ENCODE results near the gene VEZT.
"Not testable (repeated sequence)": the region's sequence is repeated elsewhere in the genome, so short reads cannot be mapped to it uniquely, and the experiment has no call there.

VEZT gene

DNA sequence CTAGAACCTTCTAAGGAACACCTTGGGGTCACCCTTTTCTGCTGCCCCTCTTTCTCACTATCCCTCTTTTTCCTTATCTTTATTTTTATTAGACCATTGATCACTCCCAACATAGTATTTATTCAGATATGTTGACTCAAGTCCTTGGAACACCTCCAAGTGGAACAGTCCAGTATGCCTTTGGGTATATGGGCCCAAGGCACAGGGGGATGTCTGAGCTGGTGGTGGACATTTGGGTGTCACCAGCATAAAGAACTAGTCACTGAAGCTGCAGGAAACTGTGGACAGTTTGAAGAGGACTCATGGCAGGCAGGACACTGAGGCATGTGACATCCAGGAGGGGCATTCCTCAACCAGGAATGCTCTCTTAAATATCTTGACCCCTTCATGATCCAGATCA is 105.6 kb downstream of the VEZT start:
- no peaks in the 10 kb centered on the region for H3K9me3 ChIP-seq (ENCODE audit: insufficient read depth, low read depth, low read length)
- H3K27ac ChIP-seq (ENCODE audit: low read depth, low read length): no peak overlapping the region
- DNase-seq: no peak
- no peak overlapping the region for H2AFZ ChIP-seq (ENCODE audit: insufficient read depth, low read length, poor library complexity)
- no peaks in the 10 kb centered on the region for H3K36me3 ChIP-seq (ENCODE audit: control insufficient read depth in 1 of 2, insufficient read depth in 2 of 2, low read length in 2 of 2)
- no peak overlapping the region for H4K12ac ChIP-seq (ENCODE audit: low read depth, low read length)
- H3K79me2 ChIP-seq (ENCODE audit: control insufficient read depth, insufficient read depth, low read length, poor library complexity): no peaks in the 10 kb centered on the region
- no peak overlapping the region for H3K23ac ChIP-seq (ENCODE audit: low read length)
- no peak overlapping the region for H3K4me3 ChIP-seq (ENCODE audit: low read depth, low read length)
- no peak overlapping the region for H4K91ac ChIP-seq (ENCODE audit: low read depth, low read length)
- no peak overlapping the region for H4K8ac ChIP-seq (ENCODE audit: low read depth, low read length)
- no peak overlapping the region for H3K14ac ChIP-seq (ENCODE audit: low read length)
- no peaks in the 10 kb centered on the region for H3K27me3 ChIP-seq (ENCODE audit: insufficient read depth, low read length)
- no peak overlapping the region for H2BK5ac ChIP-seq (ENCODE audit: low read depth, low read length, poor library complexity)
- H2AK5ac ChIP-seq (ENCODE audit: low read length): no peak overlapping the region
- no peak overlapping the region for H3K4me2 ChIP-seq (ENCODE audit: low read length)
- H3K4ac ChIP-seq (ENCODE audit: low read depth, low read length): no peak overlapping the region
- no peak overlapping the region for H3K9ac ChIP-seq (ENCODE audit: low read length)
- H3K79me1 ChIP-seq (ENCODE audit: low read length): no peaks in the 10 kb centered on the region
- no peaks in the 10 kb centered on the region for H3K4me1 ChIP-seq (ENCODE audit: control insufficient read depth in 1 of 2, insufficient read depth in 2 of 2, low read length in 2 of 2)
- H2BK120ac ChIP-seq (ENCODE audit: insufficient read depth, low read length, poor library complexity): no peak overlapping the region
- H3K18ac ChIP-seq (ENCODE audit: low read length): no peak overlapping the region
- H2BK12ac ChIP-seq (ENCODE audit: low read length): no peak overlapping the region

DNA sequence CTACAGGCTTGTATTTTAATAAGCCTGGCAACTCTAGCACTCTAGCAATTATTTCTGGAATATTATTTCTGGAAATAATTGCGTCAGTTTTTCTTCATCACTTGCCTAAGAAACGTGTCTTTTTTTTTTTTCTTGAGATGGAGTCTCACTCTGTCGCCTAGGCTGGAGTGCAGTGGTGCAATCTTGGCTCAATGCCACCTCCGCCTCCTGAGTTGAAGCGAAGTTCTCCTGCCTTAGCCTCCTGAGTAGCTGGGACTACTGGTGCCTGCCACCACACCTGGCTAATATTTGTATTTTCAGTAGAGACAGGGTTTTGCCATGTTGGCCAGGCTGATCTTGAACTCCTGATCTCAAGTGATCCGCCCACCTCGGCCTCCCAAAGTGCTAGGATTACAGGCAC is 106.6 kb downstream of the VEZT start:
- not testable (repeated sequence) for H3K14ac ChIP-seq (ENCODE audit: low read length); H3K4me1 ChIP-seq (ENCODE audit: control insufficient read depth in 1 of 2, insufficient read depth in 2 of 2, low read length in 2 of 2); H4K91ac ChIP-seq (ENCODE audit: low read depth, low read length); H3K36me3 ChIP-seq (ENCODE audit: control insufficient read depth in 1 of 2, insufficient read depth in 2 of 2, low read length in 2 of 2); H4K12ac ChIP-seq (ENCODE audit: low read depth, low read length); H3K79me2 ChIP-seq (ENCODE audit: control insufficient read depth, insufficient read depth, low read length, poor library complexity); H3K27me3 ChIP-seq (ENCODE audit: insufficient read depth, low read length); H2AK5ac ChIP-seq (ENCODE audit: low read length); H3K18ac ChIP-seq (ENCODE audit: low read length); H3K23ac ChIP-seq (ENCODE audit: low read length); H2BK120ac ChIP-seq (ENCODE audit: insufficient read depth, low read length, poor library complexity); H3K9ac ChIP-seq (ENCODE audit: low read length); H3K4me2 ChIP-seq (ENCODE audit: low read length); H2AFZ ChIP-seq (ENCODE audit: insufficient read depth, low read length, poor library complexity); H3K79me1 ChIP-seq (ENCODE audit: low read length); H3K9me3 ChIP-seq (ENCODE audit: insufficient read depth, low read depth, low read length); H2BK5ac ChIP-seq (ENCODE audit: low read depth, low read length, poor library complexity); DNase-seq; H3K4me3 ChIP-seq (ENCODE audit: low read depth, low read length); H3K4ac ChIP-seq (ENCODE audit: low read depth, low read length); H3K27ac ChIP-seq (ENCODE audit: low read depth, low read length); H2BK12ac ChIP-seq (ENCODE audit: low read length); H4K8ac ChIP-seq (ENCODE audit: low read depth, low read length)
- no CpG with 5 or more reads among the region's 7 CpGs for WGBS (ENCODE audit: extremely low coverage, insufficient coverage, insufficient read length)

DNA sequence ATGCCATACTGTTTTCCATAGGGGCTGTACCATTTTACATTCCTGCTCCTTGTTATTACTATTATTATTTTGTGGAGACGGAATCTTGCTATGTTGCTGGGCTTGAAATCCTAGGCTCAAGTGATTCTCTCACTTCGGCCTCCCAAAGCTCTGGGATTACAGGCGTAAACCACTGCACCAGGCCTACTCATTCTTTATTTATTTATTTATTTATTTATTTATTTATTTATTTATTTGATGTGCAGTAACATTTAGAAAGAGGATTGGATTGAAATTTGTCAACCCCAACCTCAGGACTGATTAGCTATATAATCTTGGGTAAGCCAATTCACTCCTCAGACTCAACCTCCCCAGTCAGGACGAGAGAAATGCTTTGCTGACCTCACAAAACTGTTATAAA is 107.9 kb downstream of the VEZT start:
- Histone ChIP-seq H3K4me1 (ENCODE audit: control insufficient read depth in 1 of 2, insufficient read depth in 2 of 2, low read length in 2 of 2) (no peaks in the 10 kb centered on the region), H3K9me3 (ENCODE audit: insufficient read depth, low read depth, low read length) (no peaks in the 10 kb centered on the region), H2AK5ac (ENCODE audit: low read length) (no peak overlapping the region), H3K4me3 (ENCODE audit: low read depth, low read length) (no peak overlapping the region), H2AFZ (ENCODE audit: insufficient read depth, low read length, poor library complexity) (no peak overlapping the region), H3K4me2 (ENCODE audit: low read length) (no peak overlapping the region), H3K36me3 (ENCODE audit: control insufficient read depth in 1 of 2, insufficient read depth in 2 of 2, low read length in 2 of 2) (no peaks in the 10 kb centered on the region), H4K8ac (ENCODE audit: low read depth, low read length) (no peak overlapping the region), H2BK120ac (ENCODE audit: insufficient read depth, low read length, poor library complexity) (no peak overlapping the region), H3K27ac (ENCODE audit: low read depth, low read length) (no peak overlapping the region), H3K79me2 (ENCODE audit: control insufficient read depth, insufficient read depth, low read length, poor library complexity) (no peaks in the 10 kb centered on the region), H3K4ac (ENCODE audit: low read depth, low read length) (no peak overlapping the region), H4K91ac (ENCODE audit: low read depth, low read length) (no peak overlapping the region), H3K79me1 (ENCODE audit: low read length) (no peaks in the 10 kb centered on the region), H2BK5ac (ENCODE audit: low read depth, low read length, poor library complexity) (no peak overlapping the region), H2BK12ac (ENCODE audit: low read length) (no peak overlapping the region), H3K23ac (ENCODE audit: low read length) (no peak overlapping the region), H3K27me3 (ENCODE audit: insufficient read depth, low read length) (no peaks in the 10 kb centered on the region), H3K14ac (ENCODE audit: low read length) (no peak overlapping the region), H3K9ac (ENCODE audit: low read length) (no peak overlapping the region), H3K18ac (ENCODE audit: low read length) (no peak overlapping the region), H4K12ac (ENCODE audit: low read depth, low read length) (no peak overlapping the region)
- no peak for DNase-seq
- no CpG with 5 or more reads among the region's 4 CpGs for WGBS (ENCODE audit: extremely low coverage, insufficient coverage, insufficient read length)

DNA sequence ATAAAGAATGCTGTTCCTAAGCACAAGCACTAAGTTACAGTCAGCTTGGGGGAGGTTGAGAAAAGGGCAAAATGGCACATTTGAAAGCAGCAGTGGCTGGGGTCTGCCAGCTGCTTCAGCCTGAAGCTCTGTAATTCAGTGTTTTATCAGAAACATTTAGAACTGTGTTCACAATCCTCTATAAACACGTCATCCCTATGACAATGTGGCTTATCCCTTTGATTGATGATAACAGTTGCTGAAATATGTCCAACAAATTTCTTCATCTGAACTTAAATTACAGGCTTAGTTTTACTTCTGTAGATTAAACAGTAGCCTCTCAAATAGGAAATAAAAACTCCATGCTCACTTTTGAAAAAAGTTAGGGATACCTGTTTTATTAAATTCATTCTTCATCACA is 108.8 kb downstream of the VEZT start:
- no peak overlapping the region for H2BK12ac ChIP-seq (ENCODE audit: low read length)
- H3K36me3 ChIP-seq (ENCODE audit: control insufficient read depth in 1 of 2, insufficient read depth in 2 of 2, low read length in 2 of 2): no peaks in the 10 kb centered on the region
- no peak overlapping the region for H3K4me2 ChIP-seq (ENCODE audit: low read length)
- no peak overlapping the region for H3K4ac ChIP-seq (ENCODE audit: low read depth, low read length)
- no peaks in the 10 kb centered on the region for H3K9me3 ChIP-seq (ENCODE audit: insufficient read depth, low read depth, low read length)
- no peak overlapping the region for H3K18ac ChIP-seq (ENCODE audit: low read length)
- no peaks in the 10 kb centered on the region for H3K27me3 ChIP-seq (ENCODE audit: insufficient read depth, low read length)
- no peaks in the 10 kb centered on the region for H3K4me1 ChIP-seq (ENCODE audit: control insufficient read depth in 1 of 2, insufficient read depth in 2 of 2, low read length in 2 of 2)
- H2AK5ac ChIP-seq (ENCODE audit: low read length): no peak overlapping the region
- WGBS (ENCODE audit: extremely low coverage, insufficient coverage, insufficient read length): no CpG with 5 or more reads among the region's 1 CpG
- no peaks in the 10 kb centered on the region for H3K79me2 ChIP-seq (ENCODE audit: control insufficient read depth, insufficient read depth, low read length, poor library complexity)
- no peak overlapping the region for H4K12ac ChIP-seq (ENCODE audit: low read depth, low read length)
- no peak overlapping the region for H2BK120ac ChIP-seq (ENCODE audit: insufficient read depth, low read length, poor library complexity)
- no peak overlapping the region for H3K27ac ChIP-seq (ENCODE audit: low read depth, low read length)
- H4K91ac ChIP-seq (ENCODE audit: low read depth, low read length): no peak overlapping the region
- H2AFZ ChIP-seq (ENCODE audit: insufficient read depth, low read length, poor library complexity): no peak overlapping the region
- H3K14ac ChIP-seq (ENCODE audit: low read length): no peak overlapping the region
- H3K4me3 ChIP-seq (ENCODE audit: low read depth, low read length): no peak overlapping the region
- peak in 1 of 2 donors; percentile 63 for DNase-seq
- H4K8ac ChIP-seq (ENCODE audit: low read depth, low read length): no peak overlapping the region
- H2BK5ac ChIP-seq (ENCODE audit: low read depth, low read length, poor library complexity): no peak overlapping the region
- H3K23ac ChIP-seq (ENCODE audit: low read length): no peak overlapping the region
- H3K9ac ChIP-seq (ENCODE audit: low read length): no peak overlapping the region
- H3K79me1 ChIP-seq (ENCODE audit: low read length): no peaks in the 10 kb centered on the region

DNA sequence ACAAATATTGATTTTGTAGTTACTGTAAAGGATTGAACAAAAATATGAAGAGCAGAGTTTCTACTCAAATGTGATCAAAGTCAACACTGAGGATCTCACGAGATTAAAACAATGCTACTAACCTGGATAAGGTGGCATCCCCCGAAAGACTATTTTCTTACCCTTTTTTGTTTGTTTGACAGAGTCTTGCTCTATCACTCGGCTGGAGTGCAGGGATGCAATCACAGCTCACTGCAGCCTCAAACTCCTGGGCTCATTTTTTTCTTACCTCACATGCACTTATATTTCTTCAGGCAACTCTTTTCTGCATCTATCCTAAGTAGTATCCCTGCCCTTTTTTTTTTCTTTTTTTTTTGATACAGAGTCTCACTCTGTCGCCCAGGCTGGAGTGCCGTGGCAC is 109.2 kb downstream of the VEZT start:
- H2AK5ac ChIP-seq (ENCODE audit: low read length): no peak overlapping the region
- H3K79me2 ChIP-seq (ENCODE audit: control insufficient read depth, insufficient read depth, low read length, poor library complexity): no peaks in the 10 kb centered on the region
- H3K18ac ChIP-seq (ENCODE audit: low read length): no peak overlapping the region
- no peak overlapping the region for H3K27ac ChIP-seq (ENCODE audit: low read depth, low read length)
- H3K36me3 ChIP-seq (ENCODE audit: control insufficient read depth in 1 of 2, insufficient read depth in 2 of 2, low read length in 2 of 2): no peaks in the 10 kb centered on the region
- no peak for DNase-seq
- no peak overlapping the region for H4K91ac ChIP-seq (ENCODE audit: low read depth, low read length)
- H3K14ac ChIP-seq (ENCODE audit: low read length): no peak overlapping the region
- H2AFZ ChIP-seq (ENCODE audit: insufficient read depth, low read length, poor library complexity): no peak overlapping the region
- H3K79me1 ChIP-seq (ENCODE audit: low read length): no peaks in the 10 kb centered on the region
- H2BK120ac ChIP-seq (ENCODE audit: insufficient read depth, low read length, poor library complexity): no peak overlapping the region
- no CpG with 5 or more reads among the region's 5 CpGs for WGBS (ENCODE audit: extremely low coverage, insufficient coverage, insufficient read length)
- no peaks in the 10 kb centered on the region for H3K4me1 ChIP-seq (ENCODE audit: control insufficient read depth in 1 of 2, insufficient read depth in 2 of 2, low read length in 2 of 2)
- H3K27me3 ChIP-seq (ENCODE audit: insufficient read depth, low read length): no peaks in the 10 kb centered on the region
- no peak overlapping the region for H2BK12ac ChIP-seq (ENCODE audit: low read length)
- no peak overlapping the region for H3K4ac ChIP-seq (ENCODE audit: low read depth, low read length)
- H4K12ac ChIP-seq (ENCODE audit: low read depth, low read length): no peak overlapping the region
- H3K9ac ChIP-seq (ENCODE audit: low read length): no peak overlapping the region
- no peak overlapping the region for H4K8ac ChIP-seq (ENCODE audit: low read depth, low read length)
- H3K4me2 ChIP-seq (ENCODE audit: low read length): no peak overlapping the region
- no peaks in the 10 kb centered on the region for H3K9me3 ChIP-seq (ENCODE audit: insufficient read depth, low read depth, low read length)
- H3K4me3 ChIP-seq (ENCODE audit: low read depth, low read length): no peak overlapping the region
- no peak overlapping the region for H3K23ac ChIP-seq (ENCODE audit: low read length)
- no peak overlapping the region for H2BK5ac ChIP-seq (ENCODE audit: low read depth, low read length, poor library complexity)
